ENCODE results near the gene ROGDI. TPM values are rescaled to one million over a fixed set of nuclear protein-coding genes. Genes with fewer than 3 reads are reported as not detected.
A peak's percentile ranks its signal among the peaks of the same experiment; 100 is the strongest.

Gene ROGDI
- total RNA-seq, 4 donors from 2014 or later: 37.6 to 85.9 (median 62.6) TPM

- 13 to 27% methylated on average over 3 to 4 of the region's 29 CpGs for WGBS, 2 donors (ENCODE audit: low coverage in 1 of 2)
- TF ChIP-seq POLR2AphosphoS5 (IDR thresholded peaks at IDR 0.05): no peak
- no peak for TF ChIP-seq POLR2A (IDR thresholded peaks at IDR 0.05)
- TF ChIP-seq CTCF (IDR thresholded peaks at IDR 0.05): no peak
- TF ChIP-seq EP300 (IDR thresholded peaks at IDR 0.05): no peak
- Histone ChIP-seq H3K4me3 (peak overlapping the region; percentile 51 to 75), H3K9me3 (no peaks in the 10 kb centered on the region), H3K4me1 (peaks cover 0 to 47% (median 15%) of the 10 kb centered on the region in 3 donors), H3K27me3 (no peaks in the 10 kb centered on the region), H3K27ac (peak overlapping the region; percentile 41 to 96 (median 94)), H3K36me3 (peaks cover 0 to 63% of the 10 kb centered on the region in 2 donors)
- ATAC-seq: no peak
These were observed 1.1 kb downstream of the ROGDI start for GRCh38 chr16:4801051-4801961.

GRCh38 chr16:4800290-4801041 lies 2.0 kb downstream of the ROGDI start:
- 57 to 69% methylated on average over 3 to 6 of the region's 17 CpGs for WGBS, 2 donors (ENCODE audit: low coverage in 1 of 2)
- H3K27me3 ChIP-seq: no peaks in the 10 kb centered on the region
- H3K27ac ChIP-seq: peak overlapping the region in 1 of 4 donors; percentile 23
- H3K36me3 ChIP-seq: peaks cover 0 to 63% of the 10 kb centered on the region in 2 donors
- TF ChIP-seq CTCF (IDR thresholded peaks at IDR 0.05) (no peak), POLR2A (IDR thresholded peaks at IDR 0.05) (no peak), EP300 (IDR thresholded peaks at IDR 0.05) (no peak), POLR2AphosphoS5 (IDR thresholded peaks at IDR 0.05) (no peak)
- no peak overlapping the region for H3K4me3 ChIP-seq
- H3K4me1 ChIP-seq: peaks cover 0 to 47% (median 15%) of the 10 kb centered on the region in 3 donors
- H3K9me3 ChIP-seq: no peaks in the 10 kb centered on the region
- no peak for ATAC-seq

- no peak for ATAC-seq
- Histone ChIP-seq H3K4me1 (peaks cover 0 to 37% (median 15%) of the 10 kb centered on the region in 3 donors), H3K4me3 (no peak overlapping the region), H3K27ac (no peak overlapping the region), H3K36me3 (peaks cover 0 to 53% of the 10 kb centered on the region in 2 donors), H3K27me3 (no peaks in the 10 kb centered on the region), H3K9me3 (no peaks in the 10 kb centered on the region)
- no peak for TF ChIP-seq POLR2AphosphoS5 (IDR thresholded peaks at IDR 0.05)
- no peak for TF ChIP-seq CTCF (IDR thresholded peaks at IDR 0.05)
- no peak for TF ChIP-seq EP300 (IDR thresholded peaks at IDR 0.05)
- TF ChIP-seq POLR2A (IDR thresholded peaks at IDR 0.05): no peak
- 97 to 100% methylated on average over 2 to 5 of the region's 19 CpGs for WGBS, 2 donors (ENCODE audit: low coverage in 1 of 2)
These were observed 3.1 kb downstream of the ROGDI start for GRCh38 chr16:4799171-4799855.

GRCh38 chr16:4798456-4798855 lies 4.0 kb downstream of the ROGDI start:
- TF ChIP-seq CTCF (IDR thresholded peaks at IDR 0.05): no peak
- TF ChIP-seq POLR2A (IDR thresholded peaks at IDR 0.05): no peak
- TF ChIP-seq EP300 (IDR thresholded peaks at IDR 0.05): no peak
- TF ChIP-seq POLR2AphosphoS5 (IDR thresholded peaks at IDR 0.05): no peak
- Histone ChIP-seq H3K4me3 (no peak overlapping the region), H3K36me3 (peaks cover 0 to 49% of the 10 kb centered on the region in 2 donors), H3K9me3 (no peaks in the 10 kb centered on the region), H3K4me1 (peaks cover 0 to 28% (median 12%) of the 10 kb centered on the region in 3 donors), H3K27me3 (no peaks in the 10 kb centered on the region), H3K27ac (no peak overlapping the region)
- 92% methylated on average over 7 of the region's 16 CpGs; no CpG with 5 or more reads in 1 of the 2 donors for WGBS, 2 donors (ENCODE audit: low coverage in 1 of 2)
- ATAC-seq: no peak

Measured in gastroesophageal sphincter (tissue), 4 donors.